ENCODE data around the gene MCEMP1.

DNA sequence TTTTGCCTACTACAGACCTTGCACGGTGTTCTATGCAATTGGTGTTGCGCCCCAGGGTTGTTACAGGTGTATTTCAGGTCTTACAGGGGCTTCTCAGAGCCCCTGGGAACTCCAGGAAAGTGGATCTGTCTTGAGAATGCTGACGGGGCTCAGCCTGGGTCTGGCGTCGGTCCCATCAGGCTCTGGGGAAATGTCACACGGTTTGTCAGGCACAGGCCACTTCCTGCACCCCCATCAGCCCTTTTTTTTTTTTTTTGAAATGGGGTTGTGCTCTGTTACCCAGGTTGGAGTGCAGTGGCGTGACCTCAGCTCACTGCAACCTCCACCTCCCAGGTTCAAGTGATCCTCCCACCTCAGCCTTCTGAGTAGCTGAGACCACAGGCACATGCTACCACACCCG lies 41.8 kb downstream of the MCEMP1 start:
- TF ChIP-seq, protein P1, sequence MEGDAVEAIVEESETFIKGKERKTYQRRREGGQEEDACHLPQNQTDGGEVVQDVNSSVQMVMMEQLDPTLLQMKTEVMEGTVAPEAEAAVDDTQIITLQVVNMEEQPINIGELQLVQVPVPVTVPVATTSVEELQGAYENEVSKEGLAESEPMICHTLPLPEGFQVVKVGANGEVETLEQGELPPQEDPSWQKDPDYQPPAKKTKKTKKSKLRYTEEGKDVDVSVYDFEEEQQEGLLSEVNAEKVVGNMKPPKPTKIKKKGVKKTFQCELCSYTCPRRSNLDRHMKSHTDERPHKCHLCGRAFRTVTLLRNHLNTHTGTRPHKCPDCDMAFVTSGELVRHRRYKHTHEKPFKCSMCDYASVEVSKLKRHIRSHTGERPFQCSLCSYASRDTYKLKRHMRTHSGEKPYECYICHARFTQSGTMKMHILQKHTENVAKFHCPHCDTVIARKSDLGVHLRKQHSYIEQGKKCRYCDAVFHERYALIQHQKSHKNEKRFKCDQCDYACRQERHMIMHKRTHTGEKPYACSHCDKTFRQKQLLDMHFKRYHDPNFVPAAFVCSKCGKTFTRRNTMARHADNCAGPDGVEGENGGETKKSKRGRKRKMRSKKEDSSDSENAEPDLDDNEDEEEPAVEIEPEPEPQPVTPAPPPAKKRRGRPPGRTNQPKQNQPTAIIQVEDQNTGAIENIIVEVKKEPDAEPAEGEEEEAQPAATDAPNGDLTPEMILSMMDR (IDR thresholded peaks at IDR 0.05): no peak
- no peak for TF ChIP-seq POLR2A (IDR thresholded peaks at IDR 0.05)

Measured in adrenal gland (tissue), 5 donors.